AG09309 (cell line): ENCODE results near the gene TBC1D1.
"Not testable (repeated sequence)": the region's sequence is repeated elsewhere in the genome, so short reads cannot be mapped to it uniquely, and the experiment has no call there.

Source experiments
- DNase-seq: peaks from one replicate; pipeline ENCODE4 v3.0.0-alpha.2; 2010; ENCODE audit warnings: low read depth
- H3K4me3 ChIP-seq: 2 replicates; pipeline ENCODE4 v1.5.1; 2011; ENCODE audit warnings: mild to moderate bottlenecking, low read depth, low read length, moderate library complexity; ENCODE audit not compliant: control insufficient read depth
- TF ChIP-seq, protein P1 (sequence below): IDR thresholded peaks from 2 replicates; pipeline ENCODE4 v1.5.1; 2011; ENCODE audit warnings: mild to moderate bottlenecking, low read depth, low read length, inconsistent platforms; ENCODE audit not compliant: insufficient read depth, control insufficient read depth; ENCODE audit errors: missing control alignments

The TBC1D1 gene

DNA sequence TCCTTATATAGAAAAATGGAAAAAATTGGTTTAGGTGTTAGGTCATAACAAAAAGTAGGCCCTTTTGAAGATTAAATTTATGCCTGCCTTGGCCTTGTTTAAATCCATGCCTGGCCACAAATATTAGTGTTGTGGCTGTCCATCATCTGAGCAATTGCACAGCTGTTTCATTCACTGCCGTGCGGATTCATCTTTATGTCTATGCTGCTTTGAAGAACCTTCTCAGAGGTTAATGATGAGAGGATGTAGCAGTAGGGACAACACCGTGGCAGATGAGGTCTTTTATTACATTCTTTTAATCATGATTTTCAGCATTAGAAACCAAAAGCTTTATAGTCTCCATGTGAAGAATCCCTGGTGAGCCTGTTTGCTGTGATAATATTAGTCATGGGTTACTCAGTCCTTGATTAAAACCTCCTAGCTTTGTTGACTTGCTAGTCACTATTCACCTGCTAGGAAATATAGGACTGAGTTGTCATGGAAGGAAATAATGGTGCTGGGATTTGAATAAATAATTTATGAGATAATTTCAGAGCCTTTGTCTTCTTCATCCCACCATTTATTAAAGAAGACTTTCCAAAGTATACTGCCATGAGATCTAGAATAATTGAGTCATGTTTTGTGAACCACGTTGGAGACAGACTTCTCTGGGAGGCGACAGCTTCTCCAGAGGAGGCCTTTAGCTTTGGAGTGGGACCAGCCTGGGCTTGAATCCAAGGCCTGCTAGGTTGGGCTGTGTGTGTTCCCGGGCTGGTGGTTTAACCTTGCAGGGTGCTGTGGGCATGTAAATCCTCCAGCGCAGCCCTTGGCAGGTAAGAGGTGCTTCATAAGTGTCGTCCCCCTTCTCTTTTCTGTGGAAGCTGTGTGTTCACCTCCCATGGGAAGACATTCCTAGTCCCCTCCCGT, 122.8 kb downstream of the TBC1D1 start:
- no peak for DNase-seq
- H3K4me3 ChIP-seq = no peak overlapping the region
- TF ChIP-seq, protein P1, sequence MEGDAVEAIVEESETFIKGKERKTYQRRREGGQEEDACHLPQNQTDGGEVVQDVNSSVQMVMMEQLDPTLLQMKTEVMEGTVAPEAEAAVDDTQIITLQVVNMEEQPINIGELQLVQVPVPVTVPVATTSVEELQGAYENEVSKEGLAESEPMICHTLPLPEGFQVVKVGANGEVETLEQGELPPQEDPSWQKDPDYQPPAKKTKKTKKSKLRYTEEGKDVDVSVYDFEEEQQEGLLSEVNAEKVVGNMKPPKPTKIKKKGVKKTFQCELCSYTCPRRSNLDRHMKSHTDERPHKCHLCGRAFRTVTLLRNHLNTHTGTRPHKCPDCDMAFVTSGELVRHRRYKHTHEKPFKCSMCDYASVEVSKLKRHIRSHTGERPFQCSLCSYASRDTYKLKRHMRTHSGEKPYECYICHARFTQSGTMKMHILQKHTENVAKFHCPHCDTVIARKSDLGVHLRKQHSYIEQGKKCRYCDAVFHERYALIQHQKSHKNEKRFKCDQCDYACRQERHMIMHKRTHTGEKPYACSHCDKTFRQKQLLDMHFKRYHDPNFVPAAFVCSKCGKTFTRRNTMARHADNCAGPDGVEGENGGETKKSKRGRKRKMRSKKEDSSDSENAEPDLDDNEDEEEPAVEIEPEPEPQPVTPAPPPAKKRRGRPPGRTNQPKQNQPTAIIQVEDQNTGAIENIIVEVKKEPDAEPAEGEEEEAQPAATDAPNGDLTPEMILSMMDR = no peak

DNA sequence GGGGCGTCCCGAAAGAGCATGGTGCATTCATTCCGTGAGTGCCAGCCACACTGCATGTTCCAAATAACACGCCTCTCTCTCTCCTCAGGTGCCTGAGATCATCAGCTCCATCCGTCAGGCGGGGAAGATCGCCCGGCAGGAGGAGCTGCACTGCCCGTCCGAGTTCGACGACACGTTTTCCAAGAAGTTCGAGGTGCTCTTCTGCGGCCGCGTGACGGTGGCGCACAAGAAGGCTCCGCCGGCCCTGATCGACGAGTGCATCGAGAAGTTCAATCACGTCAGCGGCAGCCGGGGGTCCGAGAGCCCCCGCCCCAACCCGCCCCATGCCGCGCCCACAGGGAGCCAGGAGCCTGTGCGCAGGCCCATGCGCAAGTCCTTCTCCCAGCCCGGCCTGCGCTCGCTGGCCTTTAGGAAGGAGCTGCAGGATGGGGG, 123.6 kb downstream of the TBC1D1 start:
- no peak for DNase-seq
- no peak overlapping the region for H3K4me3 ChIP-seq
- TF ChIP-seq, protein P1 = no peak

DNA sequence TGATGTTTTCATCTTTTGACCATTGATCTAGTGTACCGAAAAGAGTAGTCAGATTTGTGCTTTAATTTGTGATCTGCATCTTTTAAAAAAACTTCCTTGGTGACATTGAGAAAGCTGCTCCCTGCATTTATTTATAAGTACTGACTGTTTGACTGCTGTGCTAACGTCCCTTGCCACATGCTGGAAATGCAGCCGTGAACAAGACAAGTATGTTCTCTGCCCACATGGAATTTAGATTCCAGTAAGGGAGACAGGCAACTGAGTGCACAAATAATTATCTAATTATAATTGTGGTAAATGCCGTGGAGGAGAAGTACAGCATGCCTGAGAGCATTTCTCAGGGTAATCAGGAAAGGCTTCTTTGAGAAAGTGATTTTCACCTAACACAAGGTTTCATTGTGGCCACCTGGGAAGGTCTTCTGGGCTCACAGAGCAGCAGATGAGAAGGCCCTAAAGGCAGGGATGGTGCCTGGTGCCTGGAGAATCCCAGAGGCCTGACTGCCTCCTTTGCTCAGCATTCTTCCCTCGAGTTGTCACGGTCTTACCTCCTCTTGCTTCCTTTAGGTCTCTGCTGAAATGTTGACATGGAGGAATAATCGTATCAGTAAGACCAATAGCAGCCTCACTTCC, 125.1 kb downstream of the TBC1D1 start:
- H3K4me3 ChIP-seq = no peak overlapping the region
- TF ChIP-seq, protein P1 = no peak
- DNase-seq = no peak

DNA sequence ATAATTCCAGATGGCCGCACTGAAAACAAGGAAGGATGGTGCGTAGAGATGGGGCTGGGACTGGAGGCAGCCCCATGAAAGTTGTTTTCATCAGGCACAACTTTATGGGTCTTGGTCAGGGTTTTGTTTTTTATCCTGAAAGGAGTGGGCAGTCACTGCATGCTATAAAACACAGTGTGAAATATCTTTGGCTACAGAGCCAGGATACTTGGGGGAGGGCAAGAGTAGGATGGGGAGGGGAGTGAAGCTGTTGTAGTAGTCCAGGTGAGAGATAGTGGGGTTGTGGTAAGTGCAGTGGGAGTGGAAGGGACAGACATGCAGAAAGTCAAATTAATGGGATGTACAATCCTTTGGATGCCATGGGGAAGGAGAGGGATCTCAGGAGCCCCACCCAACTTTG, 125.8 kb downstream of the TBC1D1 start:
- H3K4me3 ChIP-seq = no peak overlapping the region
- DNase-seq = no peak
- TF ChIP-seq, protein P1 = no peak

DNA sequence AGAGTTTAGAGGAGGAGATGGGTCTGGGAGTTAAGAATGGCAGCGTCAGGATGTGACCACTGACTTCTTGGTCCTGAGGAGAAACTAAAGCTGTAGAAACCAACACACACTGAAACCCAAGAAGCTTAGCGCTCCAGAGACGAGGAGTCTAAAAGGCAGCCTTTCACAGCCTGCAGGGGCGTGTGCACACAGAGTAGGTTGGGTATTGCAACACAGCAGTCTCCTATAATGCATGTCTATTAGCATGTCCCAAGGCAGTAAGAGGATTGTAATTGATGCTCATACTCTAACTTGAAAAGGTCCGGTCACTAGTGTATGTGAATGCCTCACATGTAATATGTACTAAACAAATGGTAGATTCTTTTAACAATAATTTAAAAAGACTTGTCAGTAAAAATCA, 126.7 kb downstream of the TBC1D1 start:
- TF ChIP-seq, protein P1 = no peak
- no peak for DNase-seq
- H3K4me3 ChIP-seq = no peak overlapping the region

DNA sequence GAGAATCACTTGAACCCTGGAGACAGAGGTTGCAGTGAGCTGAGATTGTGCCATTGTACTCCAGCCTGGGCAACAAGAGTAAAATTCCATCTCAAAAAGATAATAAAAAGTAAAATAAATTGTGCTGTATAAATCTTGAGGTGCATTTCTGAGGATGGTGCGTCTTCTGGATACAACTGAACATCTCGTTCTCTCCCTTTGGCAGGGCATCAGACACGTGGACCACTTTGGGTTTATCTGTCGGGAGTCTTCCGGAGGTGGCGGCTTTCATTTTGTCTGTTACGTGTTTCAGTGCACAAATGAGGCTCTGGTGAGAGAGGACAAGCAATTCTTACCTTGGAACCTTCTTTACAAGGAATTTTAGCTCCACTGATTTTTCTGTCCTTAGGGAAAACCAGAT, 129.5 kb downstream of the TBC1D1 start:
- TF ChIP-seq, protein P1 = no peak
- H3K4me3 ChIP-seq = no peak overlapping the region
- DNase-seq = no peak

DNA sequence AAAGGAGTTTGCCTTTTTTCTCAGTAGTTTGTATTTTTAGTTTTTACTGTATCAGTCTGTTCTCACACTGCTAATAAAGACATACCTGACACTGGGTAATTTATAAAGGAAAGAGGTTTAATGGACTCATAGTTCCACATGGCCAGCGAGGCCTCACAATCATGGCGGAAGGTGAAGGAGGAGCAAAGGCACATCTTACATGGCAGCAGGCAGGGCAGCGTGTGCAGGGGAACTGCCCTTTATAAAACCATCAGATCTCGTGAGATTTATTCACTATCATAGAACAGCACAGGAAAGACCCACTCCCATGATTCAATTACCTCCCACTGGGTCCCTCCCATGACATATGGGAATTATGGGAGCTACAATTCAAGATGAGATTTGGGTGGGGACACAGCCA, 130.1 kb downstream of the TBC1D1 start:
- not testable (repeated sequence) for DNase-seq, H3K4me3 ChIP-seq
